H9 (cell line): ENCODE data around the gene ANXA3. TPM values are rescaled to one million over a fixed set of nuclear protein-coding genes. Genes with fewer than 3 reads are reported as not detected.

ENCODE experiments used
- DNase-seq: peaks from one replicate; pipeline ENCODE4 v3.0.0-alpha.2; 2017
- H2AFZ ChIP-seq: one replicate; pipeline ENCODE4 v1.6.1; 2013; ENCODE audit warnings: mild to moderate bottlenecking, low read length, control low read depth, moderate library complexity
- H2AK5ac ChIP-seq: 2 replicates; pipeline ENCODE4 v1.6.1; 2013; ENCODE audit warnings: low read length, control low read depth, mixed read lengths; ENCODE audit not compliant: insufficient read length
- H2BK120ac ChIP-seq: one replicate; pipeline ENCODE4 v1.6.1; 2013; ENCODE audit warnings: low read depth, mild to moderate bottlenecking, low read length, control low read depth, inconsistent platforms; ENCODE audit not compliant: poor library complexity, severe bottlenecking
- H2BK12ac ChIP-seq: 2 replicates; pipeline ENCODE4 v1.6.1; 2013; ENCODE audit warnings: low read length, control low read depth, mixed read lengths, low read depth; ENCODE audit not compliant: insufficient read length
- H2BK15ac ChIP-seq: 2 replicates; pipeline ENCODE4 v1.6.1; 2013; ENCODE audit warnings: low read depth, low read length, control low read depth
- H2BK20ac ChIP-seq: one replicate; pipeline ENCODE4 v1.6.1; 2013; ENCODE audit warnings: low read depth, mild to moderate bottlenecking, low read length, control low read depth, inconsistent platforms; ENCODE audit not compliant: poor library complexity, severe bottlenecking
- H2BK5ac ChIP-seq: 2 replicates; pipeline ENCODE4 v1.6.1; 2013; ENCODE audit warnings: low read length, control low read depth, mixed read lengths; ENCODE audit not compliant: insufficient read length
- H3K14ac ChIP-seq: 2 replicates; pipeline ENCODE4 v1.6.1; 2013; ENCODE audit warnings: low read length, control low read depth; ENCODE audit not compliant: insufficient read depth
- H3K18ac ChIP-seq: 2 replicates; pipeline ENCODE4 v1.6.1; 2013; ENCODE audit warnings: low read depth, mild to moderate bottlenecking, mixed read lengths, low read length, control low read depth; ENCODE audit not compliant: insufficient read length
- H3K23ac ChIP-seq: 2 replicates; pipeline ENCODE4 v1.6.1; 2013; ENCODE audit warnings: low read length, control low read depth, mixed read lengths, low read depth; ENCODE audit not compliant: insufficient read length
- H3K23me2 ChIP-seq: 2 replicates; pipeline ENCODE4 v1.6.1; 2013; ENCODE audit warnings: low read depth, mild to moderate bottlenecking, mixed read lengths, low read length, control low read depth; ENCODE audit not compliant: insufficient read length, poor library complexity, severe bottlenecking
- H3K27ac ChIP-seq: 2 replicates; pipeline ENCODE4 v1.5.1; 2013; ENCODE audit warnings: low read length, control low read depth, mixed read lengths, low read depth; ENCODE audit not compliant: insufficient read length
- H3K27me3 ChIP-seq: 2 replicates; pipeline ENCODE4 v1.6.1; 2013; ENCODE audit warnings: low read length, control low read depth, inconsistent platforms; ENCODE audit not compliant: insufficient read depth
- H3K4ac ChIP-seq: 2 replicates; pipeline ENCODE4 v1.6.1; 2013; ENCODE audit warnings: low read depth, mild to moderate bottlenecking, control low read depth, inconsistent platforms, low read length, moderate library complexity
- H3K4me1 ChIP-seq: 2 replicates; pipeline ENCODE4 v1.6.1; 2013; ENCODE audit warnings: low read length, control low read depth, inconsistent platforms; ENCODE audit not compliant: insufficient read depth
- H3K4me2 ChIP-seq: 2 replicates; pipeline ENCODE4 v1.6.1; 2013; ENCODE audit warnings: low read length, control low read depth, mixed read lengths; ENCODE audit not compliant: insufficient read length, insufficient read depth
- H3K56ac ChIP-seq: 2 replicates; pipeline ENCODE4 v1.6.1; 2013; ENCODE audit warnings: low read depth, mild to moderate bottlenecking, mixed read lengths, low read length, control low read depth; ENCODE audit not compliant: insufficient read length
- H3K79me1 ChIP-seq: 2 replicates; pipeline ENCODE4 v1.6.1; 2013; ENCODE audit warnings: low read depth, mild to moderate bottlenecking, moderate library complexity, low read length, control low read depth, inconsistent platforms; ENCODE audit not compliant: insufficient read depth, poor library complexity, severe bottlenecking
- H3K79me2 ChIP-seq: 2 replicates; pipeline ENCODE4 v1.6.1; 2013; ENCODE audit warnings: low read length, control low read depth, inconsistent platforms; ENCODE audit not compliant: insufficient read depth
- H3K9ac ChIP-seq: 2 replicates; pipeline ENCODE4 v1.6.1; 2013; ENCODE audit warnings: low read length, control low read depth, mixed read lengths; ENCODE audit not compliant: insufficient read length; ENCODE audit errors: extremely low read depth
- H3K9me3 ChIP-seq: one replicate; pipeline ENCODE4 v1.6.1; 2013; ENCODE audit warnings: low read depth, low read length, inconsistent platforms; ENCODE audit not compliant: control insufficient read depth
- H3T11ph ChIP-seq: one replicate; pipeline ENCODE4 v1.6.1; 2013; ENCODE audit warnings: mild to moderate bottlenecking, low read length, control low read depth, inconsistent platforms
- H4K20me1 ChIP-seq: one replicate; pipeline ENCODE4 v1.6.1; 2013; ENCODE audit not compliant: control insufficient read depth, insufficient read length, insufficient read depth
- H4K5ac ChIP-seq: 2 replicates; pipeline ENCODE4 v1.6.1; 2013; ENCODE audit warnings: low read depth, mild to moderate bottlenecking, mixed read lengths, low read length, control low read depth; ENCODE audit not compliant: insufficient read length
- H4K8ac ChIP-seq: replicated peaks from 2 replicates; pipeline ENCODE4 v1.6.1; 2013; ENCODE audit warnings: low read length, control low read depth, mixed read lengths, low read depth; ENCODE audit not compliant: insufficient read length
- H4K91ac ChIP-seq: 2 replicates; pipeline ENCODE4 v1.6.1; 2013; ENCODE audit warnings: low read depth, mild to moderate bottlenecking, moderate library complexity, mixed read lengths, low read length, control low read depth; ENCODE audit not compliant: insufficient read length
- H3K27ac Mint-ChIP-seq, 3 experiments: 2 replicates in 2 of 3; 3 replicates in 1 of 3; pipeline ENCODE4 v1.8.0; 2020 to 2021; ENCODE audit warnings: mixed read lengths in 3 of 3, mild to moderate bottlenecking in 1 of 3, moderate library complexity in 1 of 3
- H3K27me3 Mint-ChIP-seq: 2 replicates; pipeline ENCODE4 v1.8.0; 2021; ENCODE audit warnings: low read depth, mild to moderate bottlenecking, moderate library complexity, mixed read lengths
- H3K36me3 Mint-ChIP-seq, 3 experiments: 2 replicates in 2 of 3; 3 replicates in 1 of 3; pipeline ENCODE4 v1.8.0; 2020 to 2021; ENCODE audit warnings: low read depth in 3 of 3, mixed read lengths in 3 of 3; ENCODE audit not compliant: insufficient read depth in 1 of 3
- H3K4me1 Mint-ChIP-seq, 2 experiments: 2 replicates each; pipeline ENCODE4 v1.8.0; 2020; ENCODE audit warnings: mixed read lengths in 2 of 2
- H3K4me3 Mint-ChIP-seq, 2 experiments: 2 replicates in 1 of 2; 3 replicates in 1 of 2; pipeline ENCODE4 v1.8.0; 2020 to 2021; ENCODE audit warnings: mild to moderate bottlenecking in 2 of 2, mixed read lengths in 2 of 2, moderate library complexity in 1 of 2
- H3K9me3 Mint-ChIP-seq, 2 experiments: 2 replicates in 1 of 2; 3 replicates in 1 of 2; pipeline ENCODE4 v1.8.0; 2020; ENCODE audit warnings: mild to moderate bottlenecking in 2 of 2, mixed read lengths in 2 of 2, moderate library complexity in 1 of 2
- CTCF ChIP-seq: fragments of 200-600 bp; sonication (generic); conservative IDR thresholded peaks from 3 replicates; pipeline ENCODE4 v1.8.0; 2021; ENCODE audit warnings: antibody characterized with exemption, mild to moderate bottlenecking
- WGBS: extraction: QIAGEN DNeasy Blood & Tissue Kit; methylation state at CpG from one replicate; pipeline ENCODE4 v1.1.7; 2013; ENCODE audit warnings: missing lambda C conversion rate, low lambda C conversion rate, mixed read lengths; ENCODE audit not compliant: insufficient read length; ENCODE audit errors: extremely low coverage; 5-methylcytosine and 5-hydroxymethylcytosine counted together
- total RNA-seq: library from RNA; stranded (reverse); gene quantifications from 2 replicates; pipeline ENCODE4 v1.2.1, GENCODE V29; 2021

Gene ANXA3
- total RNA-seq, 1 experiment from 2014 or later, result 20.6 TPM

- Histone ChIP-seq H2BK20ac (no peak overlapping the region), H2AFZ (no peak overlapping the region), H3K27me3 (no peaks in the 10 kb centered on the region), H3K18ac (no peak overlapping the region), H4K5ac (no peak overlapping the region), H2AK5ac (no peak overlapping the region), H3K79me2 (no peaks in the 10 kb centered on the region), H3K23me2 (no peaks in the 10 kb centered on the region), H2BK5ac (no peak overlapping the region), H3K27ac (no peak overlapping the region), H4K20me1 (no peaks in the 10 kb centered on the region), H3K14ac (no peak overlapping the region), H3K4ac (no peak overlapping the region), H2BK15ac (no peak overlapping the region), H3K23ac (no peak overlapping the region), H3K9ac (no peak overlapping the region), H2BK120ac (no peak overlapping the region), H3K4me1 (no peaks in the 10 kb centered on the region), H3K4me2 (no peak overlapping the region), H2BK12ac (no peak overlapping the region), H3K79me1 (no peaks in the 10 kb centered on the region), H3K9me3 (no peaks in the 10 kb centered on the region), H3K56ac (no peak overlapping the region), H4K91ac (no peak overlapping the region), H3T11ph (no peak overlapping the region), H4K8ac (no peak overlapping the region)
- Mint-ChIP-seq H3K36me3 (no peaks in the 10 kb centered on the region), H3K4me1 (peaks cover 2% of the 10 kb centered on the region in 2 experiments; a peak in 1 of 4 replicates), H3K27me3 (no peaks in the 10 kb centered on the region), H3K4me3 (no peak overlapping the region), H3K9me3 (no peaks in the 10 kb centered on the region), H3K27ac (no peak overlapping the region)
- no peak for DNase-seq
- no peak for TF ChIP-seq CTCF
- WGBS, result no CpG with 5 or more reads among the region's 3 CpGs
Measured at GRCh38 chr4:78610546-78611214, 59.1 kb downstream of the ANXA3 start.
